Liver (tissue), 9 donors: ENCODE results near the gene RTN1. TPM values are rescaled to one million over a fixed set of nuclear protein-coding genes. Genes with fewer than 3 reads are reported as not detected.

Experiments
- DNase-seq: peaks from one replicate; pipeline ENCODE4 v3.0.0-alpha.2; 2017; ENCODE audit warnings: low spot score
- H3K27ac ChIP-seq, 2 donors: one replicate each; pipeline ENCODE4 v1.7.0; 2013; ENCODE audit warnings: inconsistent platforms in 2 of 2, low read length in 2 of 2, control low read depth in 1 of 2, low read depth in 1 of 2, mild to moderate bottlenecking in 1 of 2
- H3K27me3 ChIP-seq, 4 donors: one replicate each; pipeline versions ENCODE4 v1.6.1 to v1.7.0; 2013; ENCODE audit warnings: low read length in 3 of 4, inconsistent platforms in 1 of 4, mild to moderate bottlenecking in 1 of 4, moderate library complexity in 1 of 4; ENCODE audit not compliant: control insufficient read depth in 4 of 4, insufficient read depth in 4 of 4
- H3K36me3 ChIP-seq, 4 donors: one replicate each; pipeline versions ENCODE4 v1.6.1 to v1.7.0; 2013; ENCODE audit warnings: low read length in 3 of 4, mild to moderate bottlenecking in 3 of 4, low read depth in 1 of 4, moderate library complexity in 1 of 4; ENCODE audit not compliant: control insufficient read depth in 4 of 4, insufficient read depth in 3 of 4
- H3K4me1 ChIP-seq, 4 donors: one replicate each; pipeline versions ENCODE4 v1.6.1 to v1.7.0; 2013; ENCODE audit warnings: low read length in 3 of 4, mild to moderate bottlenecking in 3 of 4, moderate library complexity in 1 of 4; ENCODE audit not compliant: control insufficient read depth in 4 of 4, insufficient read depth in 4 of 4
- H3K4me3 ChIP-seq, 3 donors: one replicate each; pipeline versions ENCODE4 v1.6.1 to v1.7.0; 2013; ENCODE audit warnings: low read length in 3 of 3, control low read depth in 1 of 3, low read depth in 1 of 3, mild to moderate bottlenecking in 1 of 3
- H3K9ac ChIP-seq, 2 donors: one replicate each; pipeline ENCODE4 v1.7.0; 2013; ENCODE audit warnings: low read length in 2 of 2, mild to moderate bottlenecking in 2 of 2, moderate library complexity in 2 of 2, control low read depth in 1 of 2, low read depth in 1 of 2
- H3K9me3 ChIP-seq, 4 donors: one replicate each; pipeline versions ENCODE4 v1.6.1 to v1.7.0; 2013; ENCODE audit warnings: low read length in 3 of 4; ENCODE audit not compliant: control insufficient read depth in 4 of 4
- ATF3 ChIP-seq: IDR thresholded peaks from 2 replicates; pipeline ENCODE4 v1.6.1; 2016; ENCODE audit warnings: antibody characterized with exemption
- EGR1 ChIP-seq, 2 donors: IDR thresholded peaks; 2 replicates each; pipeline ENCODE4 v1.6.1; 2016 to 2018; ENCODE audit warnings: antibody characterized with exemption in 2 of 2, low read depth in 2 of 2
- FOXA1 ChIP-seq: IDR thresholded peaks from 2 replicates; pipeline ENCODE4 v1.6.1; 2016; ENCODE audit warnings: antibody characterized with exemption
- FOXA2 ChIP-seq: IDR thresholded peaks from 2 replicates; pipeline ENCODE4 v1.6.1; 2016; ENCODE audit warnings: antibody characterized with exemption
- GABPA ChIP-seq, 2 donors: IDR thresholded peaks in 1 of 2; conservative IDR thresholded peaks in 1 of 2; 2 replicates each; pipeline ENCODE4 v1.6.1; 2016; ENCODE audit warnings: antibody characterized with exemption in 2 of 2, mild to moderate bottlenecking in 1 of 2, moderate library complexity in 1 of 2
- HNF4G ChIP-seq: IDR thresholded peaks from 2 replicates; pipeline ENCODE4 v1.6.1; 2016; ENCODE audit warnings: antibody characterized with exemption
- JUND ChIP-seq, 2 donors: IDR thresholded peaks; 2 replicates each; pipeline ENCODE4 v1.6.1; 2016; ENCODE audit warnings: antibody characterized with exemption in 2 of 2
- NR2F2 ChIP-seq: IDR thresholded peaks from 2 replicates; pipeline ENCODE4 v1.6.1; 2016; ENCODE audit warnings: antibody characterized with exemption
- SP1 ChIP-seq: IDR thresholded peaks from 2 replicates; pipeline ENCODE4 v1.6.1; 2018; ENCODE audit warnings: antibody characterized with exemption, mild to moderate bottlenecking
- TAF1 ChIP-seq: conservative IDR thresholded peaks from 2 replicates; pipeline ENCODE4 v1.6.1; 2016; ENCODE audit warnings: antibody characterized with exemption, mild to moderate bottlenecking
- YY1 ChIP-seq: IDR thresholded peaks from 2 replicates; pipeline ENCODE4 v1.6.1; 2016; ENCODE audit warnings: antibody characterized with exemption, mild to moderate bottlenecking
- ZBTB33 ChIP-seq: IDR thresholded peaks from 2 replicates; pipeline ENCODE4 v1.6.1; 2016; ENCODE audit warnings: antibody characterized with exemption
- WGBS: extraction: QIAGEN DNeasy Blood & Tissue Kit; methylation state at CpG from one replicate; pipeline ENCODE4 v1.1.7; 2013; 5-methylcytosine and 5-hydroxymethylcytosine counted together
- polyA plus RNA-seq, 2 donors: library from polyadenylated mRNA; stranded (reverse) in 1 of 2; unstranded in 1 of 2; fragments of 200-250 nt in 1 of 2; fragments of >200 nt in 1 of 2; fragmentation: Nextera tagmentation in 1 of 2; extraction: Ambion mirVana in 1 of 2; gene quantifications; one replicate each; pipeline versions ENCODE4 v1.2.1 to v1.2.3, GENCODE V29; 2013 to 2015
- total RNA-seq, 2 donors: library from RNA; depleted of rRNA; stranded (reverse); fragments of >200 nt; gene quantifications; one replicate each; pipeline ENCODE4 v1.2.3, GENCODE V29; 2014
- TF ChIP-seq, protein P1 (sequence below): IDR thresholded peaks from 2 replicates; pipeline ENCODE4 v1.6.1; 2016; ENCODE audit warnings: antibody characterized with exemption
- TF ChIP-seq, protein P2 (sequence below): IDR thresholded peaks from 2 replicates; pipeline ENCODE4 v1.6.1; 2016; ENCODE audit warnings: antibody characterized with exemption, mild to moderate bottlenecking
- donor health status: healthy.
- donor health status: healthy.
- donor health status: healthy.
- donor health status: healthy.
- donor health status: healthy.

RTN1 gene
- total and polyA plus RNA-seq, 4 donors: 0.08 to 1.8 (median 0.37) TPM

- WGBS: 89% methylated on average over 2 of the region's 2 CpGs
Measured at GRCh38 chr14:59831121-59831730, 39.4 kb downstream of the RTN1 start.

GRCh38 chr14:59830338-59830734 lies 40.2 kb downstream of the RTN1 start:
- no peak overlapping the region for H3K9ac ChIP-seq
- H3K4me3 ChIP-seq: no peak overlapping the region
- H3K27me3 ChIP-seq: no peaks in the 10 kb centered on the region
- DNase-seq: no peak
- no peaks in the 10 kb centered on the region for H3K9me3 ChIP-seq
- WGBS: 81% methylated on average over 3 of the region's 3 CpGs
- H3K27ac ChIP-seq: no peak overlapping the region
- H3K36me3 ChIP-seq: no peaks in the 10 kb centered on the region
- no peaks in the 10 kb centered on the region for H3K4me1 ChIP-seq
- TF ChIP-seq ATF3: no peak
- TF ChIP-seq, protein P1, sequence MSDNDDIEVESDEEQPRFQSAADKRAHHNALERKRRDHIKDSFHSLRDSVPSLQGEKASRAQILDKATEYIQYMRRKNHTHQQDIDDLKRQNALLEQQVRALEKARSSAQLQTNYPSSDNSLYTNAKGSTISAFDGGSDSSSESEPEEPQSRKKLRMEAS: no peak
- TF ChIP-seq, protein P2, sequence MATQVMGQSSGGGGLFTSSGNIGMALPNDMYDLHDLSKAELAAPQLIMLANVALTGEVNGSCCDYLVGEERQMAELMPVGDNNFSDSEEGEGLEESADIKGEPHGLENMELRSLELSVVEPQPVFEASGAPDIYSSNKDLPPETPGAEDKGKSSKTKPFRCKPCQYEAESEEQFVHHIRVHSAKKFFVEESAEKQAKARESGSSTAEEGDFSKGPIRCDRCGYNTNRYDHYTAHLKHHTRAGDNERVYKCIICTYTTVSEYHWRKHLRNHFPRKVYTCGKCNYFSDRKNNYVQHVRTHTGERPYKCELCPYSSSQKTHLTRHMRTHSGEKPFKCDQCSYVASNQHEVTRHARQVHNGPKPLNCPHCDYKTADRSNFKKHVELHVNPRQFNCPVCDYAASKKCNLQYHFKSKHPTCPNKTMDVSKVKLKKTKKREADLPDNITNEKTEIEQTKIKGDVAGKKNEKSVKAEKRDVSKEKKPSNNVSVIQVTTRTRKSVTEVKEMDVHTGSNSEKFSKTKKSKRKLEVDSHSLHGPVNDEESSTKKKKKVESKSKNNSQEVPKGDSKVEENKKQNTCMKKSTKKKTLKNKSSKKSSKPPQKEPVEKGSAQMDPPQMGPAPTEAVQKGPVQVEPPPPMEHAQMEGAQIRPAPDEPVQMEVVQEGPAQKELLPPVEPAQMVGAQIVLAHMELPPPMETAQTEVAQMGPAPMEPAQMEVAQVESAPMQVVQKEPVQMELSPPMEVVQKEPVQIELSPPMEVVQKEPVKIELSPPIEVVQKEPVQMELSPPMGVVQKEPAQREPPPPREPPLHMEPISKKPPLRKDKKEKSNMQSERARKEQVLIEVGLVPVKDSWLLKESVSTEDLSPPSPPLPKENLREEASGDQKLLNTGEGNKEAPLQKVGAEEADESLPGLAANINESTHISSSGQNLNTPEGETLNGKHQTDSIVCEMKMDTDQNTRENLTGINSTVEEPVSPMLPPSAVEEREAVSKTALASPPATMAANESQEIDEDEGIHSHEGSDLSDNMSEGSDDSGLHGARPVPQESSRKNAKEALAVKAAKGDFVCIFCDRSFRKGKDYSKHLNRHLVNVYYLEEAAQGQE: no peak
- TF ChIP-seq YY1: no peak
- no peak for TF ChIP-seq GABPA (IDR thresholded peaks at IDR 0.05 in 1 of 2, conservative IDR thresholded peaks at IDR 0.05 in 1 of 2)
- no peak for TF ChIP-seq HNF4G
- TF ChIP-seq SP1: no peak
- no peak for TF ChIP-seq NR2F2

More at GRCh38 chr14:59831121-59831730, 39.4 kb downstream of the RTN1 start:
- Histone ChIP-seq H3K9me3 (no peaks in the 10 kb centered on the region), H3K36me3 (no peaks in the 10 kb centered on the region), H3K27ac (no peak overlapping the region), H3K27me3 (no peaks in the 10 kb centered on the region), H3K4me1 (no peaks in the 10 kb centered on the region), H3K9ac (no peak overlapping the region), H3K4me3 (no peak overlapping the region)
- no peak for TF ChIP-seq ATF3
- TF ChIP-seq, protein P1: no peak
- TF ChIP-seq ZBTB33: no peak
- TF ChIP-seq SP1: no peak
- no peak for TF ChIP-seq GABPA (IDR thresholded peaks at IDR 0.05 in 1 of 2, conservative IDR thresholded peaks at IDR 0.05 in 1 of 2)
- no peak for TF ChIP-seq TAF1
- TF ChIP-seq HNF4G: no peak
- TF ChIP-seq EGR1 (IDR thresholded peaks at IDR 0.05; ENCODE audit: low read depth in 2 of 2): no peak
- no peak for TF ChIP-seq NR2F2
- no peak for TF ChIP-seq FOXA2
- no peak for TF ChIP-seq FOXA1
- TF ChIP-seq YY1: no peak
- TF ChIP-seq, protein P2: no peak
- no peak for TF ChIP-seq JUND (IDR thresholded peaks at IDR 0.05)
- DNase-seq: no peak
